Thymus (tissue), 11 donors: Measurements from ENCODE around the gene EXOSC10. TPM values are rescaled to one million over a fixed set of nuclear protein-coding genes. Genes with fewer than 3 reads are reported as not detected.

Experiments
- DNase-seq, 9 donors: peaks; one replicate each; pipeline ENCODE4 v3.0.0-alpha.2; 2013; ENCODE audit warnings: low spot score in 9 of 9, low read depth in 6 of 9, missing footprints in 1 of 9
- H3K27ac ChIP-seq, 2 donors: one replicate each; pipeline ENCODE4 v1.5.1; 2013; ENCODE audit warnings: control low read depth in 1 of 2, low read depth in 1 of 2, low read length in 1 of 2, mild to moderate bottlenecking in 1 of 2, moderate library complexity in 1 of 2
- H3K27me3 ChIP-seq, 2 donors: one replicate each; pipeline ENCODE4 v1.5.1; 2013; ENCODE audit warnings: low read length in 1 of 2; ENCODE audit not compliant: control insufficient read depth in 2 of 2, insufficient read depth in 1 of 2
- H3K36me3 ChIP-seq, 2 donors: one replicate each; pipeline ENCODE4 v1.5.1; 2013; ENCODE audit warnings: low read length in 1 of 2, mild to moderate bottlenecking in 1 of 2, moderate library complexity in 1 of 2; ENCODE audit not compliant: control insufficient read depth in 2 of 2, insufficient read depth in 2 of 2
- H3K4me1 ChIP-seq, 2 donors: one replicate each; pipeline ENCODE4 v1.5.1; 2013; ENCODE audit warnings: low read length in 2 of 2; ENCODE audit not compliant: control insufficient read depth in 2 of 2, insufficient read depth in 2 of 2
- H3K4me3 ChIP-seq, 2 donors: one replicate each; pipeline ENCODE4 v1.5.1; 2013; ENCODE audit warnings: low read length in 2 of 2, control low read depth in 1 of 2, mild to moderate bottlenecking in 1 of 2
- H3K9me3 ChIP-seq, 2 donors: one replicate each; pipeline ENCODE4 v1.5.1; 2013; ENCODE audit warnings: low read length in 1 of 2, mild to moderate bottlenecking in 1 of 2; ENCODE audit not compliant: control insufficient read depth in 2 of 2, insufficient read depth in 1 of 2
- WGBS: extraction: QIAGEN DNeasy Blood & Tissue Kit; methylation state at CpG from one replicate; pipeline ENCODE4 v1.1.7; 2013; 5-methylcytosine and 5-hydroxymethylcytosine counted together
- polyA plus RNA-seq: library from polyadenylated mRNA; stranded (reverse); fragments of 200-250 nt; gene quantifications from one replicate; pipeline ENCODE4 v1.2.3, GENCODE V29; 2013
- total RNA-seq: library from RNA; stranded (reverse); fragments of 120-200 nt; gene quantifications from one replicate; pipeline ENCODE4 v1.2.4, GENCODE V29; 2013
- donor health status: healthy.

The EXOSC10 gene
- total and polyA plus RNA-seq, 2 donors = 44.9 to 52.2 TPM

- Histone ChIP-seq H3K9me3 (no peaks in the 10 kb centered on the region), H3K36me3 (peaks cover 16 to 17% of the 10 kb centered on the region in 2 donors), H3K4me1 (peaks cover 11 to 25% of the 10 kb centered on the region in 2 donors), H3K27me3 (no peaks in the 10 kb centered on the region), H3K27ac (peak overlapping the region in 1 of 2 donors; percentile 31), H3K4me3 (peak overlapping the region; percentile 64 to 76)
- WGBS = 5% methylated on average over 72 of the region's 72 CpGs
- DNase-seq = peak in 2 of 9 donors; percentile 9 to 26
These were observed 40.3 kb downstream of the EXOSC10 start for GRCh38 chr1:11059155-11059967.

- H3K27ac ChIP-seq = no peak overlapping the region
These were observed 41.0 kb downstream of the EXOSC10 start for GRCh38 chr1:11058595-11059154.

GRCh38 chr1:11058026-11058425, 41.6 kb downstream of the EXOSC10 start:
- Histone ChIP-seq H3K27me3 (peaks cover 0 to 1% of the 10 kb centered on the region in 2 donors), H3K27ac (no peak overlapping the region), H3K4me3 (no peak overlapping the region), H3K9me3 (no peaks in the 10 kb centered on the region), H3K36me3 (peaks cover 19 to 20% of the 10 kb centered on the region in 2 donors), H3K4me1 (peaks cover 11 to 25% of the 10 kb centered on the region in 2 donors)
- DNase-seq = no peak
- WGBS = 98% methylated on average over 14 of the region's 14 CpGs

More at GRCh38 chr1:11058595-11059154, 41.0 kb downstream of the EXOSC10 start:
- WGBS = 82% methylated on average over 28 of the region's 28 CpGs
- no peak for DNase-seq
- Histone ChIP-seq H3K27me3 (no peaks in the 10 kb centered on the region), H3K36me3 (peaks cover 19 to 20% of the 10 kb centered on the region in 2 donors), H3K4me3 (peak overlapping the region; percentile 64 to 76), H3K4me1 (peaks cover 11 to 25% of the 10 kb centered on the region in 2 donors), H3K9me3 (no peaks in the 10 kb centered on the region)

GRCh38 chr1:11057477-11057876, 42.2 kb downstream of the EXOSC10 start:
- Histone ChIP-seq H3K9me3 (no peaks in the 10 kb centered on the region), H3K27me3 (peaks cover 0 to 7% of the 10 kb centered on the region in 2 donors), H3K4me1 (peaks cover 11 to 25% of the 10 kb centered on the region in 2 donors), H3K36me3 (peaks cover 19 to 20% of the 10 kb centered on the region in 2 donors), H3K27ac (no peak overlapping the region), H3K4me3 (no peak overlapping the region)
- no peak for DNase-seq
- 97% methylated on average over 8 of the region's 8 CpGs for WGBS

- H3K27ac ChIP-seq = no peak overlapping the region
- H3K27me3 ChIP-seq = peaks cover 0 to 9% of the 10 kb centered on the region in 2 donors
- DNase-seq = no peak
- peaks cover 14 to 20% of the 10 kb centered on the region in 2 donors for H3K36me3 ChIP-seq
- H3K4me1 ChIP-seq = peaks cover 11 to 22% of the 10 kb centered on the region in 2 donors
- H3K4me3 ChIP-seq = no peak overlapping the region
- 97% methylated on average over 7 of the region's 7 CpGs for WGBS
- no peaks in the 10 kb centered on the region for H3K9me3 ChIP-seq
These were observed 43.2 kb downstream of the EXOSC10 start for GRCh38 chr1:11056504-11056903.

- Histone ChIP-seq H3K27me3 (peaks cover 0 to 9% of the 10 kb centered on the region in 2 donors), H3K9me3 (no peaks in the 10 kb centered on the region), H3K4me1 (peaks cover 11 to 15% of the 10 kb centered on the region in 2 donors), H3K27ac (no peak overlapping the region), H3K36me3 (peaks cover 13 to 20% of the 10 kb centered on the region in 2 donors), H3K4me3 (no peak overlapping the region)
- no peak for DNase-seq
- WGBS = 97% methylated on average over 12 of the region's 12 CpGs
These were observed 44.0 kb downstream of the EXOSC10 start for GRCh38 chr1:11055676-11056075.

- H3K27me3 ChIP-seq = peaks cover 0 to 9% of the 10 kb centered on the region in 2 donors
- H3K9me3 ChIP-seq = no peaks in the 10 kb centered on the region
- DNase-seq = no peak
- H3K36me3 ChIP-seq = peaks cover 13 to 20% of the 10 kb centered on the region in 2 donors
- WGBS = 97% methylated on average over 22 of the region's 22 CpGs
- no peak overlapping the region for H3K4me3 ChIP-seq
- peaks cover 11% of the 10 kb centered on the region in 2 donors for H3K4me1 ChIP-seq
- H3K27ac ChIP-seq = no peak overlapping the region
These were observed 45.0 kb downstream of the EXOSC10 start for GRCh38 chr1:11054666-11055065.

GRCh38 chr1:11054181-11054580, 45.5 kb downstream of the EXOSC10 start:
- H3K9me3 ChIP-seq = no peaks in the 10 kb centered on the region
- H3K27me3 ChIP-seq = peaks cover 0 to 9% of the 10 kb centered on the region in 2 donors
- DNase-seq = no peak
- H3K36me3 ChIP-seq = peaks cover 13 to 20% of the 10 kb centered on the region in 2 donors
- no peak overlapping the region for H3K27ac ChIP-seq
- H3K4me3 ChIP-seq = no peak overlapping the region
- 97% methylated on average over 7 of the region's 7 CpGs for WGBS
- peaks cover 7 to 8% of the 10 kb centered on the region in 2 donors for H3K4me1 ChIP-seq

- Histone ChIP-seq H3K4me1 (peaks cover 3 to 4% of the 10 kb centered on the region in 2 donors), H3K27me3 (peaks cover 0 to 9% of the 10 kb centered on the region in 2 donors), H3K9me3 (no peaks in the 10 kb centered on the region), H3K27ac (no peak overlapping the region), H3K36me3 (peaks cover 13 to 20% of the 10 kb centered on the region in 2 donors), H3K4me3 (no peak overlapping the region)
- WGBS = 86% methylated on average over 10 of the region's 10 CpGs
- DNase-seq = peak in 2 of 9 donors; percentile 20
These were observed 45.9 kb downstream of the EXOSC10 start for GRCh38 chr1:11053758-11054137.
